HG03571 (cell line): Measurements from ENCODE around the gene G6PC3.

Experiments used
- ATAC-seq: cut with Tn5 transposase; IDR thresholded peaks from one replicate; pipeline ENCODE4 v1.9.1; 2021; ENCODE audit not compliant: unreplicated experiment

Gene G6PC3

GRCh38 chr17:44059101-44059892 is 11.2 kb upstream of the G6PC3 start:
- ATAC-seq: no peak

GRCh38 chr17:44061446-44061845 is 9.1 kb upstream of the G6PC3 start:
- ATAC-seq: no peak

DNA sequence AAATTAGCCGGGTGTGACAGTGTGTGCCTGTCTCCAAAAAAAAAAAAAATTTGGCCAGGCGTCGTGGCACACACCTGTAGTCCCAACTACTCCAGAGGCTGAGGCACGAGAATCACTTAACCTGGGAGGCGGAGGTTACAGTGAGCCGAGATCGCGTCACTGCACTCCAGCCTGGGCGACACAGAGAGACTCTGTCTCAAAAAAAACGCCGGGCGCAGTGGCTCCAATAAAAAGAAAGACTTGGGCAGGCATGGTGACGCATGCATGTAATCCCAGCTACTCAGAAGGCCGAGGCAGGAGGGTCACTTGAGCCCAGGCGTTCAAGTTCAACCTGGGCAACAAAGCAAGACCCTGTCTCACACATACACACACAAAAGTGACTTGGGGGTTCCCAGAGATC is 7.7 kb upstream of the G6PC3 start:
- no peak for ATAC-seq

DNA sequence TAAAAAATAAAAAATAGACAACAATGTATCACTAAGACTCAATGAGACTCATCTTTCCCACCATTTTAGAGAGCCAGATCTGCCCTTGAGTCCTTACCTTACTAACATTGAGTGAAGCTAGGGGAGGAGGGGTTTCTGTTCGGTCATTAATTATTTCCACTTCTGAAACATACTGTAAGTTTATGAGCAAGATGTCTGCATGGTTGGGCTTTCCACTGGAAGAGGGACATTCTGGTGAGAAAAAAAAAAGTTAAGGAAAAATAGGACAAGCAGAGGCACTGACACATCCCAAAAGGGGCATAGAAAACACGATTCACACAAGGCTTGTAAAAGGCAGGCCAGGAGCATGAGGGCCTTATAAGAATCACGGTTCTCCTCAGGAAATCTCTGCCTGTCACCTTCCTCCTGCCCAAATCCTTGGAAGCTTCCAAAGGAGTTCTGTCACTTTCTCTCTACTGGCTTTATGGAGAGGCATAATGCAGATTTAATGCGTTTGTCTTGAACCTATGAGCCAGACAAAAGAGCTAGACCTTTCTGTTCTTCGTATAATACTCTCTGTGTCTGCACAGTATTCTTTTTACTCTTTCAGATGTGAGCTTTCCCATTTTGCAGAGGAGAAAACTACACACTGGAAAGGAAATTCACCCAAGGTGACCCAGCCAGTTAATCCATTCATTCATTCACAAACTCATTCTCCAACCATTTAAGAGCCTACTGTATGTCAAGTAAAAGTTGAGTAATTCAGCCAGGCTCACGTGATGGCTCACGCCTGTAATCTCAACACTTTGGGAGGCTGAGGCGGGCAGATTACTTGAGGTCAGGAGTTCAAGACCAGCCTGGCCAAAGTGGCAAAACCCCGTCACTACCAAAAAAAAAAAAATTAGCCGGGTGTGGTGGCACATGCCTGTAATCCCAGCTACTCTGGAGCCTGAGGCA is 6.6 kb upstream of the G6PC3 start:
- no peak for ATAC-seq

DNA sequence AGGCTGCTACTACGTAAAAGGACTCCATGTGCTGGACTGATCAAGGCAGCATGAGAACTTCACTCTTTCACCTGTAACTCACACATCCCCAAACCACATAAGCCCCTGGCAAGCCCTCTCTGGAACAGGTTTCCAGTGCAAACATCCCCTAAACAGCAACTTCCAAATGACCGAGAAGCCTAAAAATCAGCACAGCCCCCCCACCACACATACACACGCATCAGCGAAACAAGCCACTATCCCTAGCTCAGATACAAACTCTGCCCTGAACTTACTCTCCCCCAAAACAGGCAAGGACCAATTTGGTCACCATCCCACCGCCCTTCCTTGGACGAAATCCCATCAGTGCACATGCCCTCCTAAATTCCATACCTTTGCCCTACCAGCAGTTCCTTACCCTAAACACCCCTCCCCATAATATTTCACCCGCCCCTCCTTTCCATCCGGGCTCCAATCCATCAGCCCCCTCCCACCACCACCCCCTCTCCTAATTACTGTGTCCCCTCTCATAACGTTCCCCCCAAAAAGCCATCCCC is 4.8 kb upstream of the G6PC3 start:
- no peak for ATAC-seq

GRCh38 chr17:44066204-44066930 is 4.2 kb upstream of the G6PC3 start, which contains the start of gene LSM12:
LSM12 (minus strand) TSS chr17:44066671; CDS start chr17:44066587, 84 bp downstream.
- ATAC-seq: peak; percentile 56

DNA sequence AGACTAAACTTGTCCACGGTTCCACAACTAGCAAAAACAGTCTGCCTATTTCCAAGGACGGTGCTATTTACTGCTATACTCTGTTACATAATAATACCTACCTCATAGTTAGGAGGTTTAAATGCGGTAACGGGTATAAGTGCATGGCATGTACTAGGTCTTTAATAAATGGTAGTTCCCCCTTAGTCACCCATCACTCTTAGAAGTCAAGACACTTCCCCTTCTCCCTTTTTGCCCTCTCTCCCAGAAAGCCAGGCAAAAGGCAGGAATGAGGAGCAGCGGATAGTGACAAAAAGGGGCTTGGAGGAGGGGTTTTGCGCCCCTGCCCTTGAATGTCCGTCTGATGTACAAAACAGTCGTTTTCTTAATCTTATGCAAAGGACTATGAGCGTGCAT is 3.0 kb upstream of the G6PC3 start:
- ATAC-seq: no peak

- ATAC-seq: no peak
Observed at GRCh38 chr17:44069974-44070454, 521 bp upstream of the G6PC3 start.

GRCh38 chr17:44071198-44071520 is 624 bp downstream of the G6PC3 start:
- no peak for ATAC-seq

DNA sequence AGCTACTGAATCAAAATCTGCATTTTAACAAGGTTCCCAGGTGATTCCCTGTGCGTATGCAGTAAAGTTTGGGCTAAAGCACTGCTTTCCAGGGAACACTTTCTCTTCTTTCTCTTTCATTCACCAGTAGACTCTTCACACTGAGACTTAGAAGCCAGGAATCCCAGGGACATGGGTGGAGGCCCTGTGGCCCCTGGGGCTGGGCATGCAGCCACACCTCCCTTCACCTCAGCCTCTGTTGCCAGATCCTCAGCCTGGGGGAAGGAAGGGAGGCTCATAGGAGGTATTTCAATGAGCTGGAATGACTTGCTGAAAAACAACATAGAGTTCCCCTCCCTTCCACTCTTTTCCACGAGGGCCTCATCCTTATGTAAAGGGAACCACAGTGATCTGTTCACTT is 1.2 kb downstream of the G6PC3 start:
- ATAC-seq: no peak

- ATAC-seq: no peak
Observed at GRCh38 chr17:44074231-44074910, 3.8 kb downstream of the G6PC3 start.

- ATAC-seq: no peak
Observed at GRCh38 chr17:44074911-44075285, 4.4 kb downstream of the G6PC3 start.

DNA sequence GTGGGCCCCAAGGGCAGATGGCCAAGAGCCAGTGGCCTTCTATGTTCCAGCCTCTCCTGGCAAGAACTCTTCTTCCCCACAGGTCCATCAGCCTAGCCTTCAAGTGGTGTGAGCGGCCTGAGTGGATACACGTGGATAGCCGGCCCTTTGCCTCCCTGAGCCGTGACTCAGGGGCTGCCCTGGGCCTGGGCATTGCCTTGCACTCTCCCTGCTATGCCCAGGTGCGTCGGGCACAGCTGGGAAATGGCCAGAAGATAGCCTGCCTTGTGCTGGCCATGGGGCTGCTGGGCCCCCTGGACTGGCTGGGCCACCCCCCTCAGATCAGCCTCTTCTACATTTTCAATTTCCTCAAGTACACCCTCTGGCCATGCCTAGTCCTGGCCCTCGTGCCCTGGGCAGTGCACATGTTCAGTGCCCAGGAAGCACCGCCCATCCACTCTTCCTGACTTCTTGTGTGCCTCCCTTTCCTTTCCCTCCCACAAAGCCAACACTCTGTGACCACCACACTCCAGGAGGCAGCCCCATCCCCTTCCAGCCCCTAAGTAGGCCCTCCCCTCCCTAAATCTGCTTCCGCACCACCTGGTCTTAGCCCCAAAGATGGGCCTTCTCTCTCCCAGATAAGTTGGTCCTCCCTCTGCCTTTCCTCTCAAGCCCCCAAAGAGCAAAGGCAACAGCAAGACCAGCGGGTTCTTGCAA is 5.2 kb downstream of the G6PC3 start:
- no peak for ATAC-seq

- ATAC-seq: no peak
Observed at GRCh38 chr17:44076716-44077594, 6.4 kb downstream of the G6PC3 start.

DNA sequence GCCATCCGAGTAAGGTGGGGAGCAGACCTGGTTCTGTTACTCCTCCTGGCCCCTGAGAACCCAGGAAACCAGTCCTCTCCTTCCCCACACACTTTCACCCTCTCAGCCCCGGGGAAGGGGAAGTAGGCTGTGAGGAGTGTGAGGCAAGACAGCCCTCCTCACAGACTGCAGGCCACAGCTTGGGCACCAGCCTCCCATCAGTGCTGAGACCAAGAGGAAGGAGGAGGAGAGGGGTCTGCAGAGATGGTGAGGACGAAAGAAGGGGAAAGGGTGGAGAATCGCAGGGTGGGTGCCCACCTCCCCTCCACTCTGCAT is 7.0 kb downstream of the G6PC3 start:
- ATAC-seq: no peak

DNA sequence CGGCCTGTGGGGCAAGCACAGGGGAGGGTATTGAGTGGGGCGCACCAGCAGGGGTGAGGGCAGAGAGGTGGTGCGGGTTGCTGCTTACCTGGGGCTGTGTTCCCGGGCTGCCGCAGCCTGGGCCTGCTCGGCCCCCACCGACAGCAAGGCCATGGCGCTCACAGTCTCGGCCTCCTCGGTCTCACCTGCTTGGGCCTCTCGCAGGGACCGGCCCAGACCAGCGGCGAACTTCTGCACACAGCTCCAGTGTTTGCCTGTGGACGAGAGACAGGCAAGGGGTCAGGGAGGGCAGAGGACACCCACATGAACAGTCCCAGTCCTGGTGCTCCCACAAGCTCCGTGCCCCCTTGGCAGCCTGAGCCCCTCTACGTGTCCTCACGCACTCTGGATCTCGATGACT is 7.9 kb downstream of the G6PC3 start:
- no peak for ATAC-seq

- ATAC-seq: no peak
Observed at GRCh38 chr17:44079877-44080821, 9.6 kb downstream of the G6PC3 start.

DNA sequence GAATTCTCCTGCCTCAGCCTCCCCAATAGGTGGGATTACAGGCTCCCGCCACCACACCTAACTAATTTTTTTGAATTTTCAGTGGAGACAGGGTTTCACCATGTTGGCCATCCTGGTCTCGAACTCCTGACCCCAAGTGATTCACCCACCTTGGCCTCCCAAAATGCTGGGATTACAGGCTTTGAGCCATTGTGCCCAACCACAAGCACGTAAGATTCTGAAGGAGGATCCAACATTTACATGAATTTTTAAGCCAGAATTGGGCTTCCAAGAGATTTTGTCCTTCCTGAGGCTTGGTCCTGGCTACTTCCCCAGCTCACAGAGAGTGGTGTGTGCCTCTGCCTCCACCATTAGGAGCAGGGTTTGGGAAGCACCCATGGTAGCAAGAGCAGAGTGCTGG is 11.1 kb downstream of the G6PC3 start:
- ATAC-seq: no peak
